GM19438 (cell line): ENCODE data around the gene DEAF1.

Experiments
- ATAC-seq: cut with Tn5 transposase; IDR thresholded peaks from one replicate; pipeline ENCODE4 v1.9.1; 2021; ENCODE audit warnings: low read depth; ENCODE audit not compliant: unreplicated experiment

DEAF1 gene

GRCh38 chr11:626475-627307 lies 68.3 kb downstream of the DEAF1 start, which contains the start of gene SCT:
SCT (minus strand) TSS chr11:627181; CDS start chr11:627143, 38 bp downstream.
- no peak for ATAC-seq

DNA sequence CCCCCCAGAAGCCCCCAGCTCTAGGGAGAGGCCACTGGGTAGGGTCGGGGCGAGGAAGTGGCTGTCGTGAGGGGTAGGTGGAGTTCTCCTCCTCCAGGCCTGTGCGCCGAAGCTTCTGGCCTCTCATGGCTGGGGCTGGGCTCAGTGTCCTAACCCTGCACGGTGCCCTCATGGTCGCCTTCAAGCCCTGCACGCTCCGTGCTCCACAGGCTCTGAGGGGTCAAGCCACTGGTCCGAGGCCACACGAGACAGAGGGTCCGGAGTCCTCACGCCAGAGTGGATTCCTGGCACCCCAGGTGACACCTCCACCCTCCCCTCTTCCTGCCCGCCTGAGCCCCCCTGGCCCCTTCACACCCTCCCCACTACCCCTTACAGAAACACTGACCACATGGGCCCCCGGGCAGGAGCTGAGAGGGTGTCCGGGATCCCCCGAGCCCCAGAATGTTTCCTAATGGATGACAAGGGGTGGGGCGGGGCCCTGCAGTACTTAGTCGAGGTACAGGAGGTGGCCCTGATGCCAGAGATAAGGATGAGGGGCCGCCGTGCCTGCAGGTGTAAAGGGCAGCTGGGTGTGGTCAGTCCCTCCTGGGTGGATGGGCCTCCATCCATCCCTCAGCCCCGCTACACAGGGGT lies 69.3 kb downstream of the DEAF1 start:
- no peak for ATAC-seq

DNA sequence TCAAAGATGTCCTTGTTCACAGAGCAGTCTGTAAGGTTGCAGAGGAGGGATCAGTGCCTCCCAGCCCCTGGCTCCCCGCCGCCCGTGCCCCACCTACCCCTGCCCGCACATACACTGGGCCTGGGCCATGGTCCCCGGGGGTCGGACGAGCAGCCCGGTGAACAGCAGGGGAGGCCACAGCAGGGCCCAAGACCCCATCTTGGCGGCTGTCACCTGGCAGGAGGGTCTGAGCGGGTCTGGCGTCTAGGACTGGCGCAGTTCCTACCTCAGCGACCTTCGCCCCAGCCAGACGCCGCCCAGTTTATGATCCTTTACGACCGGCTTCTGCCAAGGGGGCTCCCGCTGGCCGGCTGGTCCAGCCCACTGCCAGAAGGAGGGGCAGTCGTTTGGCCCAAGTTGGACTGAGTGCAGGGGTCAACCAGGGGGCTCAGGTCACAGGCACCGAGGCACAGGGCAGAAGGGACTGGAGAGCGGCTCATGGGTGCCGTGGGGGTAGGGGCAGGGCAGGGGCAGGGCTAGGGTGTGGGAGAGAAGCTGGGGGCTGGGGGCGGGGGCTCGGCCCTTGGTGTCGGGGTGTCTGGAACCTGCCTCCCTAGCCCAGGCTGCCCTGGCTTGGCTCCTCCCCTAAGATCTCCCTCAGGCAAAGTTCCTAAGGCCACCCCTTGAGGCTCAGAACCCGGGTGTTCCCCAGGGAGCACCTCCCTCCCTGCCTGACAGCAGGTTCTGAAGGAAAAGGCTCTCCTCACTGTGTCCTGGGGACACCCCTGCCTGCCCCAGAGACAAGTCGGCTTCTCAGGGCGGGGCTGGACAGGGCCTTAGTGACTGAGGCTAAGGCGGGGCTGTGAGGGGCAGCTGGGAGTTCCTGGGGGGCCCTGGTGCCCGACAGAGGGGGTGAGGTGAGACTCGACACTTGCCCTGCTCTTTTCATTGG lies 70.1 kb downstream of the DEAF1 start, which contains the start of gene CDHR5:
Gene CDHR5 (minus strand): TSS at position 251 of the 931 bp plus-strand sequence. CDS start 53 bp downstream, at position 198.
- no peak for ATAC-seq

DNA sequence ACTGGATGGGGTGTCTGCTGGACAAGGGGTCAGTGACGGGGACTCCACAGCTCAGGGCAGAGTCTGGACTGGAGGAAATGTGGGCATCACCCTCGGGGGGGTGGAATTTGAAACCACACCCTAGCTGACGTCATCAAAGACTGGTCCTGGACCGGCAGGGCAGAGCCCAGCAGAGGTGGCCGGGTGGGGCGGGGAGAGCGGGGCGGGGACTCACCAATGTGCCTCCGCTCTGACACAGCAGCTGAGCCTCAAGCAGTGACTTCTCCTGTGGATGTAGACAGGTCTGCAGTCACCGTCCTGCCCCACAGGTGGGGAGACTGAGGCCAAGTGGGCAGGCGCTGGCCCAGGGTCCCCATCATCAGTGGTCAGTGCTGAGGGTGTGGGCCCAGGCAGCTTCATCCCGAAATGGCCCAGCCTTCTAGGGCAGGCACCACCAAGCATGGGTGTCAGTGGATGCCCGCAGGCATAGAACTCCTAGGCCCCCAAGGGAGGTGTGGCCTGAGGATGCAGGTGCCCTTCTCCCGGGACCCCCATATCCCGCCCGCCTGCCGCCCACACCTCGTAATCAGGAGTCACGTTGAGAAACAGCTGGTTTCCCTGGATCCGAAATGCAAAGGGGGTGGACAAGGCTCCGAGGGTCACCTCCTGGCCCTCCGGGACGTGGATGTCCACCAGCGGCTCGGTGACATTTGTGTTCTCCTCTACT lies 70.9 kb downstream of the DEAF1 start:
- no peak for ATAC-seq

DNA sequence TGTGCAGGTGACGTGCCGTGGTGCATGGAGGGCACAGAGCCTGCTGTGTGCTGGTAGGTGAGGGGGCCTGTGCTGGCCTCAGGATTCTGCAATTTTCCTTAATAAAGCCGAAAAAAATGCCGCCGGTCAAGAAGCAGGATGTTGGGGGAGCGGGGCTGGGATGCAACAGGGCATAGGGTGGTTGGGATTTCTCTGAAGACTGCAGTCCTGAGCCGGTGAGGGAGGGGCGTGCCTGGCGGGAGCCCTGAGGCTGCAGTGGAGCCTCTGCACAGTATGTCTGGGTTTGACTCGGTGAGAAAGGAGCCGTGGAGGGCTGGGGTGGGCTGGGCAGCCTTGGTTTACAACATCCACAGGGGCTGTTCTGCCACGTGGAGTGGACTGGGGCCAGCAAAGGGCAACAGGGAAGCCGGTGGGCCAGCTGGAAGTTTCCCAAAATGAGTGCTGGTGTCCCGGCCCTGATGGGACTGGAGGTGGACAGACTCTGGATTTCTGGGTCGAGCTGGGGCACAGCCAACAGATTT lies 71.6 kb downstream of the DEAF1 start:
- ATAC-seq: no peak

GRCh38 chr11:621838-622237 lies 73.2 kb downstream of the DEAF1 start:
- no peak for ATAC-seq

- ATAC-seq: no peak
Observed at GRCh38 chr11:620935-621814, 73.8 kb downstream of the DEAF1 start.

DNA sequence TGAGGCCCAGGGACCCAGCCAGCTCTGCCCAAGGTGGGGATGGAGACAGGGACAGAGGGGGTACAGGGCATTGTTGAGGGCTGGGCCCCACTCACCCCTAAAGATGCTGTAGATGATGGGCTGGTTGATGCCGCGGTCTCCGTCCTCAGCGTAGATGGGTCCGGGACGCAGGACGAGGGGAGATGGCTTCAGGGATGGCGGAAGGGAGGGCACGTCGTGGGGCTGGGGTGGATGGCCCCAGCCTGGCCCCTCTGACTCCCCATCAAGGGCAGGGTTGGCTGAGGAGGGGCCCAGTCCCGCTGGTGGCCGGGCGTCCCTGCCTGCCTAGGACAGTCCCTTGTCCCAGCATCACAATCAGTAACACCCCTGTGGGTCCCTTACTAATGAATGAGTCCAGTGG lies 74.8 kb downstream of the DEAF1 start:
- ATAC-seq: no peak

DNA sequence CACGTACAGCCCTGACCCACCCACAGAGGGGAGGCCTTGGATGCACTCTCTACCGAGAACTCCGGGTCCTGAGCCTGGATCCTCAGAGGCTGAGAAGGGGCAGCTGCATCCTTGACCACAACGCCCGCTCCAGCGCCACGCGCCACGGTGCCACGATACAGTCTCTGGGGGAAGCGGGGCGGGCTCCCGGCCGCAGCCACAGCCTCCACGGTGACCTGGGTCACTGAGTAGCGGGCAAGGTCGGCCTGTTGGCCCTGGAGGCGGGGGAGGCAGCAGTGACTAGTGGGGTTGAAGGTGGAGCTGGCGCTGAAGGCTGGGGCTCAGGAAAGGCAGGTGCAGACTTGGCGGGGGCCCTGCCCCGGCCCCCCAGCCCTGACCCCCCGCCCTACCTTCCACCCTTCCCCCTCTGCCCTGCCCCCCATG lies 75.4 kb downstream of the DEAF1 start:
- no peak for ATAC-seq

DNA sequence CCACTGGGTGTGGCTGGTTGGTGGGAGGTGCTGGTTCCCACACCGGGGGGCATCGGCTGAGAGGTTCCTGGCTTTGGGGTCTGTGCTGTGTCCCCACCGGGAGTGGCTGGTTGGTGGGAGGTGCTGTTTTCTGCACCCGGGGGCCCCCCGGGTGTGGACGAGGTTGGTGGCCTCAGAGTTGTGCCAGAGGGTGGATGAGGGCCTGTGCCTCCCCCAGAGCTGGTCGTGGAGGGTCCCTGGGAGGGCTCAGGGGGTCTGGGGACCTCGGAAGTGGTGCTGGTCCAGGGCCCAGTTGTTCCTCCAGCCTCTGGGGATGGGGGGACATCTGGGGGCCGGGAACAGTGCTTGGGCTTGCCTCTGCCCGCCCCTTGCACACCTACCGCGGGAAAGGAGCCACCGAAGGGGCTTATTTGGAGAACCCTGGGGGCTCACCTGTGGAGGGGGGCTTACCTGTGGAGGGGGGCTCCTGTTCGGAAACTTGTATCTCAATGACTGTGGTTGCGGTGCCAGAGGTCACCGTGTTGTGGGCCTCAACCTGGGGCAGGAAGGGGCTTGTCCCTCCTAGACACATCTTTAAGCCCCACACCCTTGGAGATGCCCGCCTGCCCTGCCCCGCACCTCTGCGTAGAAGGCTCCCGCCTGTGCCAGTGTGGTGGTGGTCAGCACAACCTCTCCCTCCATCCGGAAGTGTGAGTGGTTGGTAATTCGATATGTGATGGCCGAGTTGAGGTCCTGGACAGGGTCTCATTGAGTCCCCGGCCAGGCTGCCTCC lies 76.0 kb downstream of the DEAF1 start:
- ATAC-seq: no peak

DNA sequence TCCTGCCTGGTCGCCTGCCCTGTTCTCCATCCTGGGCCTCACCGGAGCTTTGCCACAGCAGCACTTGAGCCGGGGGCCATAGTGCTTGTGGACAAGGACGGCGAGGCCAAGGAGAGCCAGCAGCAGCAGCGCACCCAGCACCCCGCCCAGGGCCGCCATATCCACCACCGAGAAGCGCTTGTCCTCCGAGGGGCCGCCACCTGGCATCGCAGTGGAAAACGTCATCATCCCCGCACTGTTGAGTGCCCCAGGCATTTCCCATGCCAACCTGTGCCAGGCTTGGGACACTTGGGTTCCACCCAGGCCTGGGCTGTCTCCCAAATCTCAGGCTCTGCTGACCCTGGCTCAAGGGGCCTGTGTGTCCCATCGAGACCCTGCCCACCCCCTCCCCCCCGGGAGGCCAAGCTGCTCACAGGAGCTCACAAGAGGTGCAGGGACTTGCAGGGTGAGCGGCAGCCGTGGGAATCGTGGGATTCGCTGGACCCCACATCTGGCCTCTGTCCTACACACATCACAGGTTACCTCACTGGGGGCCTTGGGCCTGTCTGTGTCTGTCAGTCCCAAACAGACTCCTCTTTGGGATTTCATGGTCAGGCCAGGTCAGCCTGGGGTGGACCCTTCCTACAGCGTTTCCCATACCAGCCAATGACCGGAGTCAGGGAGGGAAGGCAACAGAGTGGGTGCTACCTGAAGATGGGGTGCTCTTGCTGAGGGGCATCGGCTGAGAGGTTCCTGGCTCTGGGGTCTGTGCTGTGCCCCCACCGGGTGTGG lies 76.9 kb downstream of the DEAF1 start:
- no peak for ATAC-seq

DNA sequence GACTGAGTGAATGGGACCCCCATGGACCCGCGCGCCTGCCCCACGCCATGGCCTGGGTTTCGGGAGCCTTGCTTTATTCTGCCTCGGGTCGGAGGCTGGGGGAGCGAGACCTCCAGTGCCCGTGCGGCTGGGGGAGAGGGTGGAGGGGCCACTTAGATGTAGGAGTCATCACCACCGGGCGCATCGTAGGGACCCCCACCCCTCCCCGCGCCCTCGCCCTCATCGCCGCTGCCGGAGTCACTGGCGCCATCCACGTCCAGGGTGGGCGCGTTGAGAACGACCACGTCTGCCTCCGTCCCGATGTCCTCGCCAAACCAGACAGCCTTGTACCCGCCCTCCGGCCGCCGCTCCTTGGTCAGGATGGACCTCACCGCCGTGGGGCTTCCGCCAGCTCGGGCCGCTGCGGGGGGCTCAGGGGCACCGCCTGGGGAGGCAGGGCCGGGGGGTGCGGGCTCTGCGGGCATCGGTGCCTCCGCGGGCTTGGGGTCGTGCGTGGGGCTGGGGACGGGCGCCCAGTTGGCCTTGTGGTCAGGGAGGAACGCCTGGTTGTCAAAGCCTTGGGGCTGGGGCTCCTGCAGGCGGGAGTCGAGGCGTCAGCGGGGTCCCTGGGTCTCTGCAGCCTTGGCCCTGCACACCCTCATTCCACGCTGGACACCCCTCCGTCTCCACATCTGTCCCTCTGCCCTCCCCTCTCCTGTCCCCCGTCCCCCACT lies 77.7 kb downstream of the DEAF1 start:
- ATAC-seq: no peak

DNA sequence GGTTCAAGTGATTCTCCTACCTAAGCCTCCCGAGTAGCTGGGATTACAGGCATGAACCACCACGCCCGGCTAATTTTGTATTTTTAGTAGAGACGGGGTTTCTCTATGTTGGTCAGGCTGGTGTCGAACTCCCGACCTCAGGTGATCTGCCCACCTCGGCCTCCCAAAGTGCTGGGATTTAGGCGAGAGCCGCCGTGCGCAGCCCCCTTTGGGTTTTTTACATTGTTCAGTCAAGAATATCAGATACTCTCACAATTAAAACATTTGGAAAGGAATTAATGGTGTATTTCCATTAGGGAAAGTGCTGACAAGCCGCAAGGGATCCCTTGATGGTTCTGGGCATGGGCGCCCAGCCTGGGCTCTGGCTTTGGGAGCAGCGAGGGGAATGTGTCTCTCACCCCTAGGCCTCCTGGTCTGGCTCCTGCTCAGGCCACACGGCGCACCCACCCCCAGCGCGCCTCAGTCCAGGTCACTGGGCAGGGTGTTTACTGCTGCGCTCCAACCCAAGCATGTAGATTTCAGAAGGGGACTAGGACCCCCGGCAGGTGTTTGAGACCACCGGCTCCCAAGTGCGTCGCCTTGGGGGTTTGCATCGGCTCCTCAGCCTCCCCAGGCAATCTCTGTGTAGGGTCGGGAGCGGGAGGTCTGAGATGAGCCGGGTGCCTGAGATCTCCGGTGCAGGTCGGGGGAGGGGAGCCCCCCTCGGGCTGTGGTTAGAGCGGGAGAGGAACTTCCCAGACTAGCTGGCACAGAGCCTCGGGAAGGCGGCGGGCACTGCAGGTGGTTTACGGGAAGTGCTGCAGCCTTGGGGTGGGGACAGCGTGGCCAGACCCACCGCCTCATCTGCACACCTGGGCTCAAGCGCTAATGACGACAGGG lies 78.5 kb downstream of the DEAF1 start:
- ATAC-seq: no peak

DNA sequence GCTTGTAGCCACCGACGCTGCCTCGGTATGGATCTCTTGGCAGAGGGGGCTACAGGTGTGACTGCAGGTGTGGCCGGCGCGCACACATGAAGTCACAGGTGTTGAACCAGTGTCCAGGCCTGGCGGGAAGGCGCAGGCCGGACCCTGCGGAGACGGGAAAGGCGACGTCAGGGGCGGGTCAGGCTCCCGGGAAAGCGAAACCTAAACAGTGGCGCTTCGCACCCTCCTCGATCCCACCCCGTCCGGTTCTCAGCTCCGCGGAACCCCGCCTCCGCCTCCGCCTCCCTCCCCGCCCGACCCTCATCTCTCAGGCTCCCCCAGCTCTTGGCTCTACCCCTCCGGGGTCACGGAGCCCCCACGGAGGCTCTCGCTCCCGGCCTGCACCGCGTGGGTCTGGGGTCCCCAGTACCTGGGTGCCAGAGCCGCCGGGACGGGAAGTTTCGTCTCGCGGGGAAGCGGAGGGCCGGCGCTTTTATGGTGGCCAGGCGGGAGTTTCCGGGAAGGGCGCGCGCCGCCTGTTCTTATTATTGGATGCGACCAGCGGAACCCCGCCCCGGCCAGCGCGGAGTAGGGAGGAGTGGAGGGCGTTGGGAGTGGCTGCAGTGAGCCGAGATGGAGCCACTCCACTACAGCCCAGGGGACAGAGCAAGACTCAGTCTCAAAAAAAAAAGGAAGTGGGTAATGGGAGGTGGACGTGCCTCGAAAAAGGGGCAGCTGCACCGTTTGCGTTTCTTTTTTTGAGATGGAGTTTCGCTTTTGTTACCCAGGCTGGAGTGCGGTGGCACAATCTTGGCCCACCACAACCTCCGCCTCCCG lies 79.3 kb downstream of the DEAF1 start, which contains the start of gene IRF7:
Gene IRF7 (minus strand): TSS at position 447 of the 816 bp plus-strand sequence. CDS start 586 bp downstream, outside the sequence.
- ATAC-seq: peak; percentile 73
